GM19238 (cell line): ENCODE results near the gene HOMER1.
A peak's percentile ranks its signal among the peaks of the same experiment; 100 is the strongest.
"Not testable (repeated sequence)": the region's sequence is repeated elsewhere in the genome, so short reads cannot be mapped to it uniquely, and the experiment has no call there.

ENCODE experiments used
- DNase-seq: peaks from one replicate; pipeline ENCODE4 v3.0.0; 2011; ENCODE audit warnings: low spot score; ENCODE audit not compliant: insufficient read length

HOMER1 gene

GRCh38 chr5:79517601-79518000 lies 3.7 kb upstream of the HOMER1 start:
- DNase-seq: no peak

GRCh38 chr5:79516986-79517385 lies 3.1 kb upstream of the HOMER1 start:
- no peak for DNase-seq

- not testable (repeated sequence) for DNase-seq
Measured at GRCh38 chr5:79516331-79516730, 2.4 kb upstream of the HOMER1 start.

- DNase-seq: peak; percentile 64
Measured at GRCh38 chr5:79514391-79515105, 614 bp upstream of the HOMER1 start.

- DNase-seq: no peak
Measured at GRCh38 chr5:79513308-79513703, 628 bp downstream of the HOMER1 start.

GRCh38 chr5:79512471-79513307 lies 1.2 kb downstream of the HOMER1 start:
- DNase-seq: no peak

GRCh38 chr5:79512049-79512448 lies 1.9 kb downstream of the HOMER1 start:
- no peak for DNase-seq

GRCh38 chr5:79510638-79511037 lies 3.3 kb downstream of the HOMER1 start:
- DNase-seq: no peak

- no peak for DNase-seq
Measured at GRCh38 chr5:79509244-79509885, 4.6 kb downstream of the HOMER1 start.

GRCh38 chr5:79508794-79509193 lies 5.1 kb downstream of the HOMER1 start:
- DNase-seq: no peak

GRCh38 chr5:79508354-79508753 lies 5.6 kb downstream of the HOMER1 start:
- no peak for DNase-seq

GRCh38 chr5:79507251-79508205 lies 6.4 kb downstream of the HOMER1 start:
- DNase-seq: no peak

GRCh38 chr5:79505138-79505537 lies 8.8 kb downstream of the HOMER1 start:
- DNase-seq: no peak

- DNase-seq: no peak
Measured at GRCh38 chr5:79503794-79504495, 10.0 kb downstream of the HOMER1 start.

- no peak for DNase-seq
Measured at GRCh38 chr5:79499640-79500273, 14.2 kb downstream of the HOMER1 start.

- no peak for DNase-seq
Measured at GRCh38 chr5:79495311-79495710, 18.6 kb downstream of the HOMER1 start.

- DNase-seq: no peak
Measured at GRCh38 chr5:79493596-79494345, 20.2 kb downstream of the HOMER1 start.

- DNase-seq: no peak
Measured at GRCh38 chr5:79491690-79492317, 22.1 kb downstream of the HOMER1 start.
